K562 (cell line): ENCODE results near the gene MRO. TPM values are rescaled to one million over a fixed set of nuclear protein-coding genes. Genes with fewer than 3 reads are reported as not detected.

Experiments
- ATAC-seq: fragments of 200-7000 bp; cut with Tn5 transposase; 3 replicates; pipeline ENCODE4 v1.9.1; 2020; ENCODE audit warnings: moderate library complexity
- BruUV-seq: library from RNA; stranded (reverse); fragments of 400-500 nt; replicated peaks from 2 replicates; lab custom pipeline; 2021; lab: Mats Ljungman, UMichigan
- CTCF ChIA-PET: fragments of 300-600 bp; formaldehyde crosslinking; extraction: SDS; loops from one replicate; lab custom pipeline; 2021; ENCODE audit warnings: low intra/inter-chr PET ratio; lab: Yijun Ruan, JAX
- POLR2A ChIA-PET: fragments of 300-600, 350-650 bp; sonication (Branson Sonifier 250); formaldehyde crosslinking; extraction: SDS; loops from one replicate; lab custom pipeline; 2021; ENCODE audit warnings: antibody characterized with exemption, inconsistent platforms; lab: Yijun Ruan, JAX
- DNase-seq, 4 experiments: peaks; one replicate each; pipeline versions ENCODE4 v3.0.0 to v3.0.0-alpha.2; 2011 to 2018; ENCODE audit warnings: low spot score in 3 of 4, mixed read lengths in 3 of 4; ENCODE audit errors: extremely low read depth in 1 of 4
- FAIRE-seq: peaks from 2 replicates; lab custom pipeline; 2011; peaks lifted over from hg19 to GRCh38; lab: Jason Lieb, UNC
- H2AFZ ChIP-seq: 2 replicates; pipeline ENCODE4 v1.6.0; 2011; ENCODE audit warnings: low read depth, low read length, control low read depth, inconsistent platforms
- H3K27ac ChIP-seq: fragments of 200-600 bp; 3 replicates; pipeline ENCODE4 v1.8.0; 2011; ENCODE audit warnings: low read depth, mild to moderate bottlenecking, control low read depth, inconsistent platforms, low read length, moderate library complexity, mixed read lengths; ENCODE audit errors: extremely low read depth
- H3K27me3 ChIP-seq, 2 experiments: fragments of 300-600 bp in 1 of 2; 2 replicates in 1 of 2; 3 replicates in 1 of 2; pipeline versions ENCODE4 v1.6.0 to v1.8.0; 2011; ENCODE audit warnings: inconsistent platforms in 2 of 2, low read length in 2 of 2, mild to moderate bottlenecking in 1 of 2, mixed read lengths in 1 of 2, moderate library complexity in 1 of 2; ENCODE audit not compliant: control insufficient read depth in 2 of 2, insufficient read depth in 2 of 2
- H3K36me3 ChIP-seq: fragments of 300-600 bp; 3 replicates; pipeline ENCODE4 v1.8.0; 2011; ENCODE audit warnings: mild to moderate bottlenecking, low read length, inconsistent platforms; ENCODE audit not compliant: control insufficient read depth, insufficient read depth
- H3K4me1 ChIP-seq, 2 experiments: fragments of 200-600 bp in 1 of 2; replicated peaks in 1 of 2; 2 replicates in 1 of 2; 3 replicates in 1 of 2; pipeline versions ENCODE4 v1.5.1 to v1.8.0; 2011; ENCODE audit warnings: inconsistent platforms in 2 of 2, low read length in 2 of 2, mild to moderate bottlenecking in 1 of 2, mixed read lengths in 1 of 2, moderate library complexity in 1 of 2; ENCODE audit not compliant: control insufficient read depth in 2 of 2, insufficient read depth in 2 of 2
- H3K4me2 ChIP-seq: 2 replicates; pipeline ENCODE4 v1.6.1; 2011; ENCODE audit warnings: low read length, control low read depth, inconsistent platforms, mixed read lengths; ENCODE audit not compliant: insufficient read depth
- H3K4me3 ChIP-seq: fragments of 200-600 bp; sonication (generic), shearing (Covaris generic); 2 replicates; pipeline ENCODE4 v1.5.1; 2016; ENCODE audit warnings: control low read depth, inconsistent platforms
- H3K79me2 ChIP-seq: fragments of 200-600 bp; 3 replicates; pipeline ENCODE4 v1.8.0; 2011; ENCODE audit warnings: low read length, inconsistent platforms; ENCODE audit not compliant: control insufficient read depth, insufficient read depth
- H3K9ac ChIP-seq, 2 experiments: 2 replicates each; pipeline versions ENCODE4 v1.6.0 to v1.6.1; 2011; ENCODE audit warnings: low read depth in 2 of 2, low read length in 2 of 2, control low read depth in 1 of 2, inconsistent platforms in 1 of 2, mild to moderate bottlenecking in 1 of 2, mixed read lengths in 1 of 2; ENCODE audit not compliant: insufficient read depth in 1 of 2
- H3K9me1 ChIP-seq: one replicate; pipeline ENCODE4 v1.6.0; 2011; ENCODE audit warnings: inconsistent platforms, mild to moderate bottlenecking, low read length, moderate library complexity; ENCODE audit not compliant: control insufficient read depth, insufficient read depth
- H3K9me3 ChIP-seq: replicated peaks from 2 replicates; pipeline ENCODE4 v1.5.1; 2011; ENCODE audit warnings: low read depth, low read length, inconsistent platforms; ENCODE audit not compliant: control insufficient read depth, insufficient read depth
- H4K20me1 ChIP-seq: replicated peaks from 2 replicates; pipeline ENCODE4 v1.6.1; 2011; ENCODE audit warnings: low read length, inconsistent platforms, mixed read lengths; ENCODE audit not compliant: control insufficient read depth, insufficient read depth
- CBFB ChIP-seq: sonication (generic); formaldehyde crosslinking; IDR thresholded peaks from 2 replicates; pipeline ENCODE4 v1.4.0; 2020; ENCODE audit warnings: mild to moderate bottlenecking, missing genetic modification reagents
- CREB5 ChIP-seq: fragments of 250-450 bp; sonication (Bioruptor Pico); IDR thresholded peaks from 2 replicates; pipeline ENCODE4 v1.5.0; 2020; ENCODE audit warnings: mild to moderate bottlenecking
- GATAD2B ChIP-seq: fragments of 450-650 bp; IDR thresholded peaks from 2 replicates; pipeline ENCODE4 v1.6.1; 2017; ENCODE audit warnings: mild to moderate bottlenecking, borderline replicate concordance
- HES1 ChIP-seq: fragments of 450-650 bp; IDR thresholded peaks from 2 replicates; pipeline ENCODE4 v1.6.1; 2016; ENCODE audit warnings: low read depth, mild to moderate bottlenecking, moderate library complexity
- HOXB6 ChIP-seq: fragments of 250-450 bp; sonication (Bioruptor Pico); IDR thresholded peaks from 2 replicates; pipeline ENCODE4 v1.5.1; 2022; ENCODE audit warnings: mild to moderate bottlenecking, borderline replicate concordance
- MCM3 ChIP-seq: fragments of 450-650 bp; IDR thresholded peaks from 2 replicates; pipeline ENCODE4 v1.6.1; 2016
- NFIC ChIP-seq: fragments of 450-650 bp; IDR thresholded peaks from 2 replicates; pipeline ENCODE4 v1.6.1; 2017; ENCODE audit warnings: mild to moderate bottlenecking, inconsistent platforms
- POLR3G ChIP-seq: IDR thresholded peaks from 2 replicates; pipeline ENCODE4 v1.6.1; 2011; ENCODE audit not compliant: insufficient read length, insufficient replicate concordance; ENCODE audit errors: extremely low read depth
- RFX7 ChIP-seq: fragments of 250-450 bp; sonication (Bioruptor Pico); IDR thresholded peaks from 2 replicates; pipeline ENCODE4 v1.5.1; 2021; ENCODE audit warnings: mild to moderate bottlenecking
- SIX5 ChIP-seq, 2 experiments: IDR thresholded peaks; 2 replicates each; pipeline ENCODE4 v1.6.1; 2011; ENCODE audit warnings: low read length in 2 of 2, borderline replicate concordance in 1 of 2, low read depth in 1 of 2, mild to moderate bottlenecking in 1 of 2, moderate library complexity in 1 of 2; ENCODE audit not compliant: insufficient read depth in 1 of 2
- TCF7 ChIP-seq: sonication (generic); IDR thresholded peaks from 2 replicates; pipeline ENCODE4 v1.6.1; 2016; ENCODE audit warnings: antibody characterized with exemption, borderline replicate concordance
- TFAM ChIP-seq: fragments of 250-450 bp; sonication (Bioruptor Pico); conservative IDR thresholded peaks from 2 replicates; pipeline ENCODE4 v1.5.0; 2021; ENCODE audit warnings: mild to moderate bottlenecking, moderate library complexity
- ZNF24 ChIP-seq: fragments of 450-650 bp; IDR thresholded peaks from 2 replicates; pipeline ENCODE4 v1.6.1; 2016
- ZNF3 ChIP-seq: fragments of 250-450 bp; sonication (Bioruptor Pico); IDR thresholded peaks from 2 replicates; pipeline ENCODE4 v1.5.0; 2021; ENCODE audit warnings: mild to moderate bottlenecking, moderate library complexity
- WGBS: fragments of 100-300 bp; shearing (Covaris generic); methylation state at CpG from one replicate; pipeline ENCODE4 v1.1.6; 2016; ENCODE audit warnings: low coverage, mixed read lengths; ENCODE audit not compliant: insufficient coverage; ENCODE audit errors: missing lambda C conversion rate; 5-methylcytosine and 5-hydroxymethylcytosine counted together
- in situ Hi-C: fragments of 300-500 bp; cut with MboI; formaldehyde crosslinking; loops from 4 replicates; pipeline ENCODE4 v1.15.0; 2018; ENCODE audit warnings: inconsistent platforms, mixed read lengths
- intact Hi-C: fragments of 100-400 bp; cut with micrococcal nuclease; formaldehyde crosslinking; loops from 2 replicates; pipeline ENCODE4 v1.14.2; 2022
- polyA plus RNA-seq, 8 experiments: library from polyadenylated mRNA; depleted of rRNA in 4 of 8; stranded (reverse) in 5 of 8; unstranded in 3 of 8; fragments of >200 nt; fragmentation: Nextera tagmentation in 2 of 8; fragmentation: Illumina TruSeq in 1 of 8; extraction: Ambion mirVana in 2 of 8; extraction: Trizol in 1 of 8; gene quantifications; 2 replicates each; pipeline versions ENCODE4 v1.2.1 to v1.2.3, GENCODE V29; 2011 to 2014; ENCODE audit warnings: inconsistent platforms in 1 of 8, missing spikeins in 1 of 8
- total RNA-seq, 7 experiments: library from RNA; depleted of rRNA in 6 of 7; stranded (reverse); fragments of >200 nt in 6 of 7; fragmentation: Illumina TruSeq in 2 of 7; extraction: Trizol in 2 of 7; gene quantifications; 2 replicates each; pipeline versions ENCODE4 v1.2.1 to v1.2.3, GENCODE V29; 2011 to 2021; ENCODE audit warnings: low replicate concordance in 1 of 7
- TF ChIP-seq, protein P1 (sequence below): IDR thresholded peaks from 2 replicates; pipeline ENCODE4 v1.6.1; 2014; ENCODE audit warnings: antibody characterized with exemption
- TF ChIP-seq, protein P2 (sequence below), 2 experiments: IDR thresholded peaks in 1 of 2; conservative IDR thresholded peaks in 1 of 2; 2 replicates each; pipeline ENCODE4 v1.6.1; 2016; ENCODE audit warnings: low read depth in 2 of 2, mild to moderate bottlenecking in 1 of 2, missing compliant biosample characterization in 1 of 2, missing genetic modification characterization in 1 of 2, moderate library complexity in 1 of 2

MRO gene
- total and polyA plus RNA-seq, 9 of the 15 experiments (the other 6 are each of a cell fraction or from before 2014, with no cell fraction given): 0.06 TPM; not detected in 8

- no peak for TF ChIP-seq RFX7 (CRISPR knock-in tag)
- TF ChIP-seq SIX5 (IDR thresholded peaks at IDR 0.05; ENCODE audit: borderline replicate concordance in 1 of 2, insufficient read depth in 1 of 2, low read depth in 1 of 2, low read length in 2 of 2): no peak
- TF ChIP-seq, protein P1, sequence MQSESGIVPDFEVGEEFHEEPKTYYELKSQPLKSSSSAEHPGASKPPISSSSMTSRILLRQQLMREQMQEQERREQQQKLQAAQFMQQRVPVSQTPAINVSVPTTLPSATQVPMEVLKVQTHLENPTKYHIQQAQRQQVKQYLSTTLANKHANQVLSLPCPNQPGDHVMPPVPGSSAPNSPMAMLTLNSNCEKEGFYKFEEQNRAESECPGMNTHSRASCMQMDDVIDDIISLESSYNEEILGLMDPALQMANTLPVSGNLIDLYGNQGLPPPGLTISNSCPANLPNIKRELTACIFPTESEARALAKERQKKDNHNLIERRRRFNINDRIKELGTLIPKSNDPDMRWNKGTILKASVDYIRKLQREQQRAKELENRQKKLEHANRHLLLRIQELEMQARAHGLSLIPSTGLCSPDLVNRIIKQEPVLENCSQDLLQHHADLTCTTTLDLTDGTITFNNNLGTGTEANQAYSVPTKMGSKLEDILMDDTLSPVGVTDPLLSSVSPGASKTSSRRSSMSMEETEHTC: no peak
These were observed 19.5 kb upstream of the MRO start (continued) for GRCh38 chr18:50839341-50839740.

DNA sequence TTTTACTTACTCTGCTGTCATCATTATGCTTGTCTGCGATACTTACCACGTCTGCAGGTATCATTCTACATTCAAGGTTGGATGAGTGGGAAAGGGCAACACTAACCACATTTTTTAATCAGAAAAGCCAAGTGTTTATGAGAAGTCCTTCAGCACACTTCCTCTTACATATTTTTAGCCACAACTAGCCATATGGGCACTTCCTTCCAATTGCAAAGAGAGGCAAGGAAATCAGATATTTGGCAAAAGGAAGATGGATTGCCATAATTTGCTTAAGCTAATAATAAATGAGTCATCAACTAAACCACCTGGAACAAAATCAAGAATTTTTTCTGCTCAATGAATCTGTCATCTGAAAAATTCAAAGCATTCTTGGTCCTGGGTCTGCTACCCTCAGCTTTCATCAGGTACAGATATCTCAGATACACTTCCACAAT lies 16.7 kb upstream of the MRO start:
- intact Hi-C loops: no loop called here
- no peak overlapping the region for H3K27ac ChIP-seq
- ATAC-seq (no peak), DNase-seq (no peak), FAIRE-seq (no peak)
- no peak overlapping the region for H3K4me3 ChIP-seq
- WGBS: 36% methylated on average over 2 of the region's 2 CpGs
- H3K9ac ChIP-seq: no peak overlapping the region
- ChIA-PET CTCF (no interaction called here), POLR2A (no interaction called here)
- in situ Hi-C loops: no loop called here
- H4K20me1 ChIP-seq: no peaks in the 10 kb centered on the region
- no TSS peak for BruUV-seq
- no peaks in the 10 kb centered on the region for H3K79me2 ChIP-seq
- peaks cover 6 to 17% of the 10 kb centered on the region in 2 experiments; a peak in 4 of 5 replicates for H3K4me1 ChIP-seq
- H3K36me3 ChIP-seq: no peaks in the 10 kb centered on the region; the same call in 2 of the 3 replicates
- no peaks in the 10 kb centered on the region for H3K9me1 ChIP-seq
- no peaks in the 10 kb centered on the region for H3K9me3 ChIP-seq
- H3K4me2 ChIP-seq: no peak overlapping the region
- H3K27me3 ChIP-seq: no peaks in the 10 kb centered on the region
- no peak overlapping the region for H2AFZ ChIP-seq
- TF ChIP-seq ZNF3 (CRISPR knock-in tag) (no peak), GATAD2B (no peak), CREB5 (no peak), POLR3G (no peak), MCM3 (no peak), HES1 (peak; percentile 67; the same call in 1 of the 2 replicates), HOXB6 (CRISPR knock-in tag) (no peak), ZNF24 (no peak), NFIC (no peak), TCF7 (no peak), CBFB (CRISPR knock-in tag) (no peak), TFAM (CRISPR knock-in tag) (no peak)
- TF ChIP-seq, protein P2, sequence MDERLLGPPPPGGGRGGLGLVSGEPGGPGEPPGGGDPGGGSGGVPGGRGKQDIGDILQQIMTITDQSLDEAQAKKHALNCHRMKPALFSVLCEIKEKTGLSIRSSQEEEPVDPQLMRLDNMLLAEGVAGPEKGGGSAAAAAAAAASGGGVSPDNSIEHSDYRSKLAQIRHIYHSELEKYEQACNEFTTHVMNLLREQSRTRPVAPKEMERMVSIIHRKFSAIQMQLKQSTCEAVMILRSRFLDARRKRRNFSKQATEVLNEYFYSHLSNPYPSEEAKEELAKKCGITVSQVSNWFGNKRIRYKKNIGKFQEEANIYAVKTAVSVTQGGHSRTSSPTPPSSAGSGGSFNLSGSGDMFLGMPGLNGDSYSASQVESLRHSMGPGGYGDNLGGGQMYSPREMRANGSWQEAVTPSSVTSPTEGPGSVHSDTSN (CRISPR knock-in tag; IDR thresholded peaks at IDR 0.05; ENCODE audit: low read depth): no peak
- TF ChIP-seq, protein P2 (tag; conservative IDR thresholded peaks at IDR 0.05; ENCODE audit: low read depth): peak; percentile 41; the same call in 1 of the 2 replicates
